ENCODE results near the gene GULP1.

GRCh38 chr2:188353282-188353681 is 61.6 kb downstream of the GULP1 start:
- TF ChIP-seq CTCF (conservative IDR thresholded peaks at IDR 0.05 in 1 of 2, IDR thresholded peaks at IDR 0.05 in 1 of 2; ENCODE audit: low read depth in 1 of 2, low read length in 2 of 2): no peak
- no peak for TF ChIP-seq EZH2 (IDR thresholded peaks at IDR 0.05; ENCODE audit: low read length, missing control alignments)
